ENCODE results near the gene PKIB.

DNA sequence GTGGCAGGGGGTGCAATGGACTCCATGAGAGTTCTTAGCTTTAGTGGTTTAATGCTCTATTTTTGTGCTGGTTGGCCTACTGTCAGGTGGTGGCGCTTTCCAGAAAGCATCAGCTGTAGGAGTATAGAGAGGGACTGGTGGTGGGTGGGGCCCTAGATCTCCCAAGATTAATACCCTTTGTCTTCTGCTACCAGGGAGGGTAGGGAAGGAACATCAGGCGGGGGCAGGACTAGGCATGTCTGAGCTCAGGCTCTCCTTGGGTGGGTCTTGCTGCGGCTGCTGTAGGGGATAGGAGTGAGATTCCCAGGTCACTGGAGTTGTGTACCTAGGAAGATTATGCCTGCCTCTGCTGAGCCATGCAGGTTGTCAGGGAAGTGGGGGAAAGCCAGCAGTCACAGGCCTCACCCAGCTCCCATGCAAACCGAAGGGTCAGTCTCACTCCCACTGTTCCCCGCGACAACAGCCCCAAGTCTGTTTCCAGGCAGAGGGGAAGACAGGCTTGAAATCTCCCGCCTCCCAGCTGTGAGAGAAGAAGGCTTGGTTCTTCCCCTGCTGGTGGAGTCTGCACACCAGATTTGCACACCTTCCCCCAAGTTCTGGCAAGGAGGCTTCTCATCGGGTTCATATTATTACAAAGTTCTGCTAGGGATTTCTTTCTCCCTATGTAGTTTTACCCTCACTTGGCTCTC, 46.7 kb upstream of the PKIB start:
- TF ChIP-seq MEF2A (IDR thresholded peaks at IDR 0.05; ENCODE audit: insufficient read depth, low read depth, low read length) (no peak), ATF2 (IDR thresholded peaks at IDR 0.05; ENCODE audit: low read length) (no peak), SIN3A (IDR thresholded peaks at IDR 0.05; ENCODE audit: low read depth, low read length) (no peak)
- TF ChIP-seq, protein P1, sequence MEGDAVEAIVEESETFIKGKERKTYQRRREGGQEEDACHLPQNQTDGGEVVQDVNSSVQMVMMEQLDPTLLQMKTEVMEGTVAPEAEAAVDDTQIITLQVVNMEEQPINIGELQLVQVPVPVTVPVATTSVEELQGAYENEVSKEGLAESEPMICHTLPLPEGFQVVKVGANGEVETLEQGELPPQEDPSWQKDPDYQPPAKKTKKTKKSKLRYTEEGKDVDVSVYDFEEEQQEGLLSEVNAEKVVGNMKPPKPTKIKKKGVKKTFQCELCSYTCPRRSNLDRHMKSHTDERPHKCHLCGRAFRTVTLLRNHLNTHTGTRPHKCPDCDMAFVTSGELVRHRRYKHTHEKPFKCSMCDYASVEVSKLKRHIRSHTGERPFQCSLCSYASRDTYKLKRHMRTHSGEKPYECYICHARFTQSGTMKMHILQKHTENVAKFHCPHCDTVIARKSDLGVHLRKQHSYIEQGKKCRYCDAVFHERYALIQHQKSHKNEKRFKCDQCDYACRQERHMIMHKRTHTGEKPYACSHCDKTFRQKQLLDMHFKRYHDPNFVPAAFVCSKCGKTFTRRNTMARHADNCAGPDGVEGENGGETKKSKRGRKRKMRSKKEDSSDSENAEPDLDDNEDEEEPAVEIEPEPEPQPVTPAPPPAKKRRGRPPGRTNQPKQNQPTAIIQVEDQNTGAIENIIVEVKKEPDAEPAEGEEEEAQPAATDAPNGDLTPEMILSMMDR (IDR thresholded peaks at IDR 0.05 in 2 of 3, conservative IDR thresholded peaks at IDR 0.05 in 1 of 3; ENCODE audit: control insufficient read depth in 2 of 3, extremely low read depth in 1 of 3, insufficient read depth in 1 of 3, low read depth in 3 of 3, low read length in 3 of 3) = no peak

Measured in GM12878 (cell line).